Fibroblast of lung (primary cell): ENCODE data around the gene SEC61A2.

ENCODE experiments used
- EZH2 ChIP-seq: IDR thresholded peaks from 2 replicates; pipeline ENCODE4 v1.5.1; 2012; ENCODE audit warnings: low read length, control low read depth, mild to moderate bottlenecking; ENCODE audit errors: missing control alignments
- TF ChIP-seq, protein P1 (sequence below), 2 donors: IDR thresholded peaks in 1 of 2; conservative IDR thresholded peaks in 1 of 2; 1 replicate in 1 of 2; 2 replicates in 1 of 2; pipeline ENCODE4 v1.5.1; 2011 to 2012; ENCODE audit warnings: low read length in 2 of 2, control low read depth in 1 of 2, inconsistent platforms in 1 of 2, low read depth in 1 of 2, mild to moderate bottlenecking in 1 of 2

DNA sequence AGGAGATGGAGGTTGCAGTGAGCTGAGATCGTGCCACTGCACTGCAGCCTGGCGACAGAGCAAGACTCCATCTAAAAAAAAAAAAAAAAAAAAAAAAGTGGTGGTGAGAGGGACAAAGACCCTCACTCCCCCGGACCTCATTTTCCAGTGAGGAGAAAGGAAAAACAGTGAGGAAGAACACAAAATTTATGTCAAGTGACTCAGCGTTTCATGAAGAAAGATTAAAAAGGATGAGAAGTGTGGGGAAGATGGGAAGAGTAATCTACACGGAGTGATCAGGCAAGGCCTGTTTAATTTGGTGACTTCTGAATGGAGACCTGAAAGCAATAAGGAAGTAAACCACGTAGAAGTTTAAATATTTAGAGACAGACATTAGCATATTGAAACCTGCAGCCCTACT is 59.2 kb downstream of the SEC61A2 start:
- TF ChIP-seq, protein P1, sequence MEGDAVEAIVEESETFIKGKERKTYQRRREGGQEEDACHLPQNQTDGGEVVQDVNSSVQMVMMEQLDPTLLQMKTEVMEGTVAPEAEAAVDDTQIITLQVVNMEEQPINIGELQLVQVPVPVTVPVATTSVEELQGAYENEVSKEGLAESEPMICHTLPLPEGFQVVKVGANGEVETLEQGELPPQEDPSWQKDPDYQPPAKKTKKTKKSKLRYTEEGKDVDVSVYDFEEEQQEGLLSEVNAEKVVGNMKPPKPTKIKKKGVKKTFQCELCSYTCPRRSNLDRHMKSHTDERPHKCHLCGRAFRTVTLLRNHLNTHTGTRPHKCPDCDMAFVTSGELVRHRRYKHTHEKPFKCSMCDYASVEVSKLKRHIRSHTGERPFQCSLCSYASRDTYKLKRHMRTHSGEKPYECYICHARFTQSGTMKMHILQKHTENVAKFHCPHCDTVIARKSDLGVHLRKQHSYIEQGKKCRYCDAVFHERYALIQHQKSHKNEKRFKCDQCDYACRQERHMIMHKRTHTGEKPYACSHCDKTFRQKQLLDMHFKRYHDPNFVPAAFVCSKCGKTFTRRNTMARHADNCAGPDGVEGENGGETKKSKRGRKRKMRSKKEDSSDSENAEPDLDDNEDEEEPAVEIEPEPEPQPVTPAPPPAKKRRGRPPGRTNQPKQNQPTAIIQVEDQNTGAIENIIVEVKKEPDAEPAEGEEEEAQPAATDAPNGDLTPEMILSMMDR (conservative IDR thresholded peaks at IDR 0.05 in 1 of 2, IDR thresholded peaks at IDR 0.05 in 1 of 2; ENCODE audit: low read depth in 1 of 2, low read length in 2 of 2): no peak
- TF ChIP-seq EZH2: no peak
